Measurements from ENCODE around the gene SPATA13.

The SPATA13 gene

DNA sequence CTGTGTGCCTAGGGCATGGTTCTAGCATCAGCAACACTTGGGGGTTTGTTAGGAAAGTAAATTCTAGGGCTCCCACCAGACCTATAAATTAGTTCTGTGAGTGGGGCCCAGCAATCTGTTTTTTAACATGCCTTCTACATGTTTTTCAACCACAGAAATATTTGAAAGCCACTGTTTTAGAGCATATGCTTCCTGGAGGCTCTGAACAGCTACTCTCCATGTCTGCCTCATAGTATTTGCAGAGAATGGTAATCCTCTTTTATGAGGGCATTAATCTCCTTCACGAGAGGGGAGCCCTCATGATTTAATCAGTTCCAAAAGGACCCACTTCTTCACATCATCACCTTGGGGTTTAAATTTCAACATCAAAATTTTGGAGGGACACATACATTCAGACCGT is 6.0 kb downstream of the SPATA13 start:
- no peak for DNase-seq (ENCODE audit: low read depth in 3 of 3, low spot score in 1 of 3)

- DNase-seq (ENCODE audit: low read depth in 3 of 3, low spot score in 1 of 3): no peak
Observed at GRCh38 chr13:24167666-24168391, 7.3 kb downstream of the SPATA13 start.

GRCh38 chr13:24168392-24168750 is 7.9 kb downstream of the SPATA13 start:
- DNase-seq (ENCODE audit: low read depth in 3 of 3, low spot score in 1 of 3): no peak

- DNase-seq (ENCODE audit: low read depth in 3 of 3, low spot score in 1 of 3): no peak
Observed at GRCh38 chr13:24168979-24169378, 8.5 kb downstream of the SPATA13 start.

- no peak for DNase-seq (ENCODE audit: low read depth in 3 of 3, low spot score in 1 of 3)
Observed at GRCh38 chr13:24172071-24172470, 11.6 kb downstream of the SPATA13 start.

DNA sequence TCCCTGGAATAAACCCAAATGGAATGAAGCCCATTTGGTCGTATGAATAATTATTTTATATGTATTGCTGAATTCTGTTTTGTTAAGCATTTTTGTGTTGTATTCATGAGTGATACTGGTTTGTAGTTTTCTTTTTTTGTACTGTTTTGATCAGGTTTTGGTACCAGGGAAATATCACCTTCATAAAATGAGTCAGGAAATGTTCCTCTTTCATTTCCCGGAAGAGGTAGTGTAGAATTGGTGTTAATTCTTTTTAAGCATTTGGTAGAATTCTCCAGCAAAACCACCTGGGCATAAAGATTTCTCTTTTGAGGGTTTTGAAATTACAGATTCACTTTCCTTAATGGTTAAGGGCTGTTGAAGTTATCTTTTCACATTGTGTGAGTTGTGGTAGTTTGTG is 13.3 kb downstream of the SPATA13 start:
- DNase-seq (ENCODE audit: low read depth in 3 of 3, low spot score in 1 of 3): no peak

- no peak for DNase-seq (ENCODE audit: low read depth in 3 of 3, low spot score in 1 of 3)
Observed at GRCh38 chr13:24175847-24176246, 15.3 kb downstream of the SPATA13 start.

DNA sequence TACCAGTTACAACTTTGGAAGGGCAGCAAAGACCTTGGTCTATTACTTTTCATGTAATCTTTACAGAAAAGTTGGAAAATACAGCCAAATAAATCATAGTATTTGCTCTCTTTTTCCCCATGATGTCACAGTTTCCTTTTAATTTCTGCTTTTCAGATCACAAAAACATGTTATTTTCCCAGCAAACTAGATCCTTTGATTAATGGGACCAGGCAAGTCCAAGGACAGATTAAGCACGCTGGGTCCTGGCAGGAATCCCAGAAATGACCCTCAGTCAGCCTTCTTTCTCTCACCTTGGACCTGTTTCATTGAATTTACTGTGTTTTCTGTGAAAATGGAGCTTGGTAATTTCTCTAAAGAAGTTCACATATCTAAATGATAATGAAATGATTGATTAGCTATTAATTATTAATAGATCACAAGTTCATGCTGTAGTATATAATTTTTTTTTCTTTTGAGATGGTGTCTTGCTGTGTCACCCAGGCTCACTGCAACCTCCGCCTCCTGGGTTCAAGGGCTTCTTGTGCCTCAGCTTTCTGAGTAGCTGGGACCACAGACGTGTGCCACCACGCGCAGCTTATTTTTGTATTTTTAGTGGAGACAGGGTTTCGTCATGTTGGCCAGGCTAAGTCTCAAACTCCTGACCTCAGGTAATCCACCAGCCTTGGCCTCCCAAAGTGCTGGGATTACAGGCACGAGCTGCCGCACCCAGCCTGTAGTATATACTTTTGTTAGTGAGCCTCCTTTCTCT is 16.0 kb downstream of the SPATA13 start:
- no peak for DNase-seq (ENCODE audit: low read depth in 3 of 3, low spot score in 1 of 3)

DNA sequence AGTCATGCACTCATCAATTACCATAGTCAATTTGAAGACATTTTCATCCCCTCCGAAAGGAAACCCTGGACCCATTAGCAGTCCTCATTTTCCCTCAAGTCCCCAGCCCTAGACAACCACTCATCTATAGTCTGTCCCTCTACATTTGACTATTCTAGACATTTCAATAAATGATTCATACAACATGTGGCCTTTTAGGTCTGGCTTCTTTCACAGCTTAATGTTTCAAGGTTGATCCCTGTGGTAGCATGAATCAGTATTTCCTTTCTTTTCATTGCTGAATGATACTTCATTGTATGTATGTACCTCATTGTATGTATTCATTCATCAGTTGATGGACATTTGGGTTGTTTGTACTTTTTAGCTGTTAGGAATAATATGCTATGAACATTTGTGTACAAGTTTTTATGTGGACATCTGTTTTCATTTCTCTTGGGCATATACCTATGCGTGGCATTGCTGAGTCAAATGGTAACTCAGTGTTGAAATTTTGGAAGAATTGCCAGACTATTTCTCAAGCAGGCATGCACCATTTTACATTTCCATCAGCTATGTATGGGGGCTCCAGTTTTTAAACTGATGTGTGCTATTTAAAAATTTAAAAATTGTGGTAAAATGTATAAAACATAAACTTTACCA is 18.4 kb downstream of the SPATA13 start:
- no peak for DNase-seq (ENCODE audit: low read depth in 3 of 3, low spot score in 1 of 3)

DNA sequence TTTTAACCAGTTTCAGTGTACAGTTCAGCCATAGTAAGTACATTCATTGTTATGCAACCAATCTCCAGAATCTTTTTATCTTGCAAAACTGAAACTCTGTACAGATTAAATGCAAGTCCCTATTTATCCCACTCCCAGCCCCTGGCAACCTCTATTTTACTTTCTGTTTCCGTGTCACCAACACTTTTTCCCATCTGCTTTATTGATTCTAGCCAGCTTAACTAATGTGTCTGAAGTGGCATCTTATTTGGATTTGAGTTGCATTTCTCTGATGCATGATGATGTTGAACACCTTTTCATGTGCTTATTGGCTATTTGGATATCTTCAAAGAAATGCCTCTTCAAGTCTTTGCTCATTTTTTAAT is 18.9 kb downstream of the SPATA13 start:
- DNase-seq (ENCODE audit: low read depth in 3 of 3, low spot score in 1 of 3): no peak

DNA sequence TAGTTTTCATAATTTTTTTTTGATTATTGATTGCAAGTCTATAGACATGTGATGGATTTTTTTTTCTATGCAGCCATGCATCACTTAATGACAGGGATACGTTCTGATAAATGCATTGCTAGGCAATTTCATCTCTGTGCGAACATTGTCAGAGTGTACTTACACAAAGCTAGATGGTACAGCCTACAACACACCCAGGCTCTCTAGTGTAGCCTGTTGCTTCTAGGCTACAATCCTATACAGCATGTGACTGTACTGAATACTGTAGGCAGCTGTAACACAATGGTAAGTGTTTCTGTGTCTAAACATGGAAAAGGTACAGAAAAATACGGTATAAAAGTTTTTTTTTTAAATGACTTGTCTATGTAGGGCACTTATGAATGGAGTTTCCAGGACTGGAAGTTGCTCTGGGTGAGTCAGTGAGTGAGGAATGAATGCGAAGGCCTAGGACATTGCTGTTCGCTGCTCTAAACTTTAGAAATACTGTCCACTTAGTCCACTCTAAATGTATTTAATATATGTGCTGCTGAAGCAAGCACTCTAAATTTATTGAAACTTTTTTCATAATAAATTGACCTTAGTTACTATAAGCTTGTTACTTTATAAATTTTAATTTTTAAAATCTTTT is 20.3 kb downstream of the SPATA13 start:
- DNase-seq (ENCODE audit: low read depth in 3 of 3, low spot score in 1 of 3): no peak

GRCh38 chr13:24181991-24182702 is 21.6 kb downstream of the SPATA13 start:
- no peak for DNase-seq (ENCODE audit: low read depth in 3 of 3, low spot score in 1 of 3)

DNA sequence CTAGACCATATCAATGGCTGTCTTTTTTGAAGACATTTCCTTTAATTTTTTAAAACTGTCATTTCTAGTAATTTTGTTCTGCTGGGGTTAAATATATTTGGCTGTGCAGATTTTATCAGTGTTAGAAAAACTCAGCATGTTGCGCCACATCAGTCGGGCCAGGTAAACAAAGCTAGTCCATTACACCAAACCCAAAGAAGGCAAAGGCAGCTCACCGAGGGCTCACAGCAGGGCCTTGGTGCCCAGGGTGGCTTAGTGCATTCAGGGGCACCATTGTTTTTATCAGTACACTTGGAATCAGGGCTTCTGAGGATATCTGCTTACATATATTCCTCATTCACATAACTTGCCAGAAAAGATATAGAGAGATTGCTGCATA is 22.2 kb downstream of the SPATA13 start:
- no peak for DNase-seq (ENCODE audit: low read depth in 3 of 3, low spot score in 1 of 3)

DNA sequence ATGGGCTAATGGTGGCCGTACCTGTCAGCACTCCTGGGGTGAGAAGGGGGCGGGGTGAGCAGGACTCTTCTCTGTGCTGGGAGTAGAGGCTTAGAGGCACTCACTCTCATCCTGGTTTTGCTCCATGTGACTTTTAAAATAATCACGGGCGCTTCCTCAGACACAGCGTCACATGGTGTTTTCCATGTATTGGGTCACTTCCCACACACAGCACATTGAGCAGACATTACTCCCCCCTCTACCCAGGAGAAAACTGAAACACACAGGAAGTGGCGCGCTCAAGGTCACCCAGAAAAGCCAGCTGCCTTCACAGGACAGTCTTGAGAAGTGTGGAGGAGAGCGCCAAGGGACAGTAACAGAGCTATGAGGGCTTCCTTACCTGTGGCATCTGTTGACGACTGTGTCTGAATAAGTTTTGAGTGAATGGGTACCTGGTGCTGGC is 23.2 kb downstream of the SPATA13 start:
- no peak for DNase-seq (ENCODE audit: low read depth in 3 of 3, low spot score in 1 of 3)

GRCh38 chr13:24184265-24184841 is 23.8 kb downstream of the SPATA13 start:
- no peak for DNase-seq (ENCODE audit: low read depth in 3 of 3, low spot score in 1 of 3)

DNA sequence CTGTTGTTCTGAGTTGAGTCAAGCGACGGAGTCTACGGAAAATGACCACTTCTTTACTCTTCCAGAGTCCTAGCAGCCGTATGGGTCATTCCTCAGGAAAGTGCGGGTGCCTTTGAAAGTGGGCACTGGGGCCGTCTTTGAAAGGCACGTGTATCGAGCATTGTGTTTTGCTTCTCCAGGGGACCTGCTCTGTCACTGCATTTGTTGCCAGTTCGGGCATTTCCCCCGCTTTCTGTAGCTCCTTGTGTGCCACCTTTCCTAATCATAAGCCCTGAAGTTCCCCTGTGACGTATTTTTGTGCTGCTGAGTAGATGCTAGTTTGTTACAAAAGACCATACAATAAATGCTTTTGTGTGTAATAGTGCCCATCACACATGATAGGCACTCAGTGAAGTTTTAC is 24.4 kb downstream of the SPATA13 start:
- DNase-seq (ENCODE audit: low read depth in 3 of 3, low spot score in 1 of 3): no peak

DNA sequence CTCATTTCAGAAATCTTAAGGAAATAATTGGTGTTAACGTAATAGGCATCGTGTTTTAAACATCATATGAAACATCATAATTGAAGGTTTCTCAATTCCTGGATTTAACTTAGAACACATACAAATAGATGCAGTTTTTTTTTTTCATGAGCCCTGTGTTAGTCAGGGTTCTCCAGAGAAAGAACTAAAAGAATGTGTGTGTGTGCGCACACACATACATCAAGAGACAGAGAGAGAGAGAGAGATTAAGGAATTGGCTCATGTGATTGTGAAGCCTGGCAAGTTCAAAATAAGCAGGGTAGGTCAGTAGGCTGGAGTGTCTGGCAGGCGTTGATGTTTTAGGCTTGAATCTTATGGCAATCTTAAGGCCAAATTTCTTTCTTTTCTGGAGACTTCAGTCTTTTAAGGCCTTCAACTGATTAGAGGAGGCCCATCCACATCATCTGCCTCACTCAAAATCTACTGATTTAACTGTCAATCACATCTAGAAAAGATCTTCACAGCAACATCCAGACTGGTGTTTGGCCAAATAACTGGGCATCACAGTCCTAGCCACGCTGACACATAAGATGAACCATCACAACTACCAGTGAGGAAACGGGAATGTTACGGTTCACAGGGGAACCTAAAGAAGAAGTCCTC is 25.2 kb downstream of the SPATA13 start:
- no peak for DNase-seq (ENCODE audit: low read depth in 3 of 3, low spot score in 1 of 3)

DNA sequence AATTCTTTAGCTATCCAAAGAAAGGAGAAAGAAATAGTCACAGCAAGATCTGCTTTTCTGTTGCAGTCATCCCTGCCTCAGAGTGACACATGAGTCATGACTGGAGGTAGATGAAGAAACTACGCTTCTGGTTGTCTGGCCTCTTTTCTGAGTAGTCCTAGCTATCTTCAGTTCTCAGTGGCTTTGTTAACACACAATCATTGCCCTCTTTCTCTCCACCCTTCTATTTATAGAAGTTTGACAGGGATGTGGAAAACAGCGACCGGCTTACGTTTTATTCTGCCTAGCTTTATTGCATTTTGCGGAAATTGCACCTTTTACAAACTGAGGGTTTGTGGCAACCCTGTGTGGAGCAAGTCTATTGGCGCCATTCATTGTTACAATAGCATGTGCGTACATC is 26.7 kb downstream of the SPATA13 start:
- DNase-seq (ENCODE audit: low read depth in 3 of 3, low spot score in 1 of 3): no peak

- no peak for DNase-seq (ENCODE audit: low read depth in 3 of 3, low spot score in 1 of 3)
Observed at GRCh38 chr13:24192057-24192810, 31.7 kb downstream of the SPATA13 start.

DNA sequence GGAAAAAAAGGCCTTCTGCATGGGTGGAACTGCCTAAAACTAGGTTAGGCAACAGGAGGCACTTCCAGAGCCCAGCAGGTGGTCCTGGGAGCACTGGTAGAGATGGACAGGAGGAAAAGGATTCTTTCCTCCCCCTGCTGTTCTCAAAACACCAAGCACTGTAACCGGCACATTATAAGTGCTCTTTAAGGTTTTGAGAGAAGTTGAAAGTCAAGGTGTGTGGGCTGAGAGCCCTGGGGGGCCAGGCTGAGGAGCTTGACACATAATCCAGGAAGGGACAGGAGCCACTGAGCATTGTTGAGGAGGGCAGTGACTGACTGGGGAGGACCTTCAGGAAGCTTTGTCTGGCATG is 32.3 kb downstream of the SPATA13 start:
- no peak for DNase-seq (ENCODE audit: low read depth in 3 of 3, low spot score in 1 of 3)
